RWPE2 (cell line): Measurements from ENCODE around the gene PAEP.
"Not testable (repeated sequence)": the region's sequence is repeated elsewhere in the genome, so short reads cannot be mapped to it uniquely, and the experiment has no call there.

Experiments used
- ATAC-seq: fragments of 200-7000 bp; cut with Tn5 transposase; 3 replicates; pipeline ENCODE4 v1.9.1; 2021; ENCODE audit warnings: low read depth
- DNase-seq: peaks from one replicate; pipeline ENCODE4 v3.0.0-alpha.2; 2020; ENCODE audit warnings: low spot score
- H3K27ac ChIP-seq: fragments of 450-650 bp; 2 replicates; pipeline ENCODE4 v1.5.1; 2017; ENCODE audit warnings: mild to moderate bottlenecking; ENCODE audit not compliant: poor library complexity, severe bottlenecking
- H3K27me3 ChIP-seq: fragments of 250-450 bp; sonication (Bioruptor Pico); 2 replicates; pipeline ENCODE4 v1.5.1; 2021; ENCODE audit warnings: mild to moderate bottlenecking, moderate library complexity; ENCODE audit not compliant: insufficient read depth, poor library complexity, severe bottlenecking
- H3K36me3 ChIP-seq: fragments of 250-450 bp; sonication (Bioruptor Pico); 2 replicates; pipeline ENCODE4 v1.5.1; 2020; ENCODE audit warnings: low read depth, mild to moderate bottlenecking, moderate library complexity
- H3K4me1 ChIP-seq: fragments of 250-450 bp; sonication (Bioruptor Pico); 2 replicates; pipeline ENCODE4 v1.5.1; 2021; ENCODE audit warnings: mild to moderate bottlenecking, moderate library complexity; ENCODE audit not compliant: insufficient read depth, poor library complexity, severe bottlenecking
- H3K4me3 ChIP-seq: fragments of 250-450 bp; sonication (Bioruptor Pico); 2 replicates; pipeline ENCODE4 v1.5.1; 2021; ENCODE audit warnings: mild to moderate bottlenecking, moderate library complexity; ENCODE audit not compliant: severe bottlenecking
- H3K9me3 ChIP-seq: fragments of 250-450 bp; sonication (Bioruptor Pico); 2 replicates; pipeline ENCODE4 v1.5.1; 2021; ENCODE audit warnings: mild to moderate bottlenecking, moderate library complexity; ENCODE audit not compliant: severe bottlenecking
- TF ChIP-seq, protein P1 (sequence below): fragments of 450-650 bp; IDR thresholded peaks from one replicate; pipeline ENCODE4 v1.5.1; 2017; ENCODE audit warnings: mild to moderate bottlenecking, moderate library complexity; ENCODE audit not compliant: poor library complexity, severe bottlenecking

Gene PAEP

DNA sequence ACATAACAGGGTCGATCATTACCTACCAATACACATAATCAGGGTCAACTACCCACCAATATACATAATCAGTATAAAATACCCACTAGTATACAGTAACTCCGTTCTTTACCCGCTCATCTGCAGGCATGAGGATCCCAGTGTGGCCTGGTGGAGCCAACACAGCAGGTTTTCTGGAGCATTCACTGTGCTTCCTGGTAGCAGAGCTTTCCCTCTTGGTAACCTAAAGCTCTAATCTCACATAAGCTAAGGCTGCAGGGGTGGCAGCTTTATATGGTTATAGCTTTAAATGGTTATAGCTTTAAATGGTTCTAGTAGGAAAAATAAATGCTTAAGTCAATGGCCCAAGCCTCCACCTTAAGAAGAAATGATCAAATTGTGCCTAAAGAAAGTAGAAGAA, 28.4 kb upstream of the PAEP start:
- H3K27ac ChIP-seq: no peak overlapping the region
- no peak for ATAC-seq
- TF ChIP-seq, protein P1, sequence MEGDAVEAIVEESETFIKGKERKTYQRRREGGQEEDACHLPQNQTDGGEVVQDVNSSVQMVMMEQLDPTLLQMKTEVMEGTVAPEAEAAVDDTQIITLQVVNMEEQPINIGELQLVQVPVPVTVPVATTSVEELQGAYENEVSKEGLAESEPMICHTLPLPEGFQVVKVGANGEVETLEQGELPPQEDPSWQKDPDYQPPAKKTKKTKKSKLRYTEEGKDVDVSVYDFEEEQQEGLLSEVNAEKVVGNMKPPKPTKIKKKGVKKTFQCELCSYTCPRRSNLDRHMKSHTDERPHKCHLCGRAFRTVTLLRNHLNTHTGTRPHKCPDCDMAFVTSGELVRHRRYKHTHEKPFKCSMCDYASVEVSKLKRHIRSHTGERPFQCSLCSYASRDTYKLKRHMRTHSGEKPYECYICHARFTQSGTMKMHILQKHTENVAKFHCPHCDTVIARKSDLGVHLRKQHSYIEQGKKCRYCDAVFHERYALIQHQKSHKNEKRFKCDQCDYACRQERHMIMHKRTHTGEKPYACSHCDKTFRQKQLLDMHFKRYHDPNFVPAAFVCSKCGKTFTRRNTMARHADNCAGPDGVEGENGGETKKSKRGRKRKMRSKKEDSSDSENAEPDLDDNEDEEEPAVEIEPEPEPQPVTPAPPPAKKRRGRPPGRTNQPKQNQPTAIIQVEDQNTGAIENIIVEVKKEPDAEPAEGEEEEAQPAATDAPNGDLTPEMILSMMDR: no peak
- DNase-seq: no peak
- H3K4me3 ChIP-seq: no peak overlapping the region
- no peaks in the 10 kb centered on the region for H3K4me1 ChIP-seq
- H3K9me3 ChIP-seq: no peaks in the 10 kb centered on the region
- no peaks in the 10 kb centered on the region for H3K36me3 ChIP-seq
- peaks cover 27% of the 10 kb centered on the region for H3K27me3 ChIP-seq

- Histone ChIP-seq H3K9me3 (no peaks in the 10 kb centered on the region), H3K36me3 (no peaks in the 10 kb centered on the region), H3K4me1 (no peaks in the 10 kb centered on the region), H3K4me3 (no peak overlapping the region), H3K27me3 (peaks cover 27% of the 10 kb centered on the region), H3K27ac (no peak overlapping the region)
- TF ChIP-seq, protein P1: no peak
- ATAC-seq (no peak), DNase-seq (no peak)
Measured at GRCh38 chr9:135533674-135534073, 27.9 kb upstream of the PAEP start.

GRCh38 chr9:135534192-135534711, 27.3 kb upstream of the PAEP start:
- not testable (repeated sequence) for H3K27ac ChIP-seq, H3K9me3 ChIP-seq, ATAC-seq, DNase-seq, H3K36me3 ChIP-seq, H3K4me3 ChIP-seq, H3K4me1 ChIP-seq
- peaks cover 27% of the 10 kb centered on the region for H3K27me3 ChIP-seq

DNA sequence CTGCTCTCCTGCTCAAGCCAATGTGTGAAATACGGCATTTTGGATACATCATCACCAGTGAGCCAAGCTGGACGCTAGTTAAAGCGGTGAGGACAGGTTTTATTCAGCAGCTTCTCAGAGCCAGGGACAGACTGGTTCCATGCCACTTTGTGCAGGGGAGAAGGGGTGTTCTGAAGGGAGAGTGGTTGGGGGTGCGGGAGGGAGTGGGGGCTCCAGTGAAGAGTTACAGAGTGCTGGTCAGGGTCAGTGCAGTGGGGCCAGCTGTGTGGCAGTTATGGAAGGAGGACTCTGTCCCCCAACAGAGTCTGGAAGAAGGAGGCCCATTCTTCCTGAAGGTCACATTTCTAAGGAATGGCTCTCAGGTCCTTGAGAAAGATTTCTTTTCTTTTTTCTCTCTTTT, 26.7 kb upstream of the PAEP start:
- not testable (repeated sequence) for H3K36me3 ChIP-seq, H3K4me1 ChIP-seq, H3K9me3 ChIP-seq, H3K4me3 ChIP-seq, H3K27ac ChIP-seq, DNase-seq, ATAC-seq
- peaks cover 27% of the 10 kb centered on the region for H3K27me3 ChIP-seq

DNA sequence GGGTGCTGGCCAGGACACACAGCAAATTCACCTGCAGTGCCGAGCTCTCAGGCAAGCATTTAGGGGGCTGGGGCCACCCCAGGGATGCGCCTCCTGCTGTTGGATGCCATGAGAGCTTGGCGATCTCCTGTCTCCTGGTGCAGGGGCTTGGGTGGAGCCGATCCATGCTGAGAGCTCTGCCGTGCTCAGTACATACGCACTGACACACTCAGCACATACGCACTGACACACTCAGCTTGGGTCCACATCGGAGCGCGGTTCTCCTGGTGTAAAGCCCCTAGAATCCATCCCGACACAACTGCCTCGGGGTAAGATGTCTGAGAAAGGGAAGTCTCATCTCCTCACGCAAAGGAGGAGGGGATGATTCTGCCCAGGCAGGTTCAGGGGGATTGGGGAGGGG, 25.9 kb upstream of the PAEP start:
- H3K4me3 ChIP-seq, H3K36me3 ChIP-seq, H3K27ac ChIP-seq, ATAC-seq, H3K4me1 ChIP-seq, H3K9me3 ChIP-seq: not testable (repeated sequence)
- peaks cover 30% of the 10 kb centered on the region for H3K27me3 ChIP-seq
- DNase-seq: peak; percentile 16

GRCh38 chr9:135536216-135536615, 25.3 kb upstream of the PAEP start:
- Histone ChIP-seq H3K4me3 (no peak overlapping the region), H3K27ac (no peak overlapping the region), H3K36me3 (no peaks in the 10 kb centered on the region), H3K27me3 (peaks cover 27% of the 10 kb centered on the region), H3K9me3 (no peaks in the 10 kb centered on the region), H3K4me1 (no peaks in the 10 kb centered on the region)
- ATAC-seq: no peak
- TF ChIP-seq, protein P1: no peak
- peak; percentile 17 for DNase-seq

DNA sequence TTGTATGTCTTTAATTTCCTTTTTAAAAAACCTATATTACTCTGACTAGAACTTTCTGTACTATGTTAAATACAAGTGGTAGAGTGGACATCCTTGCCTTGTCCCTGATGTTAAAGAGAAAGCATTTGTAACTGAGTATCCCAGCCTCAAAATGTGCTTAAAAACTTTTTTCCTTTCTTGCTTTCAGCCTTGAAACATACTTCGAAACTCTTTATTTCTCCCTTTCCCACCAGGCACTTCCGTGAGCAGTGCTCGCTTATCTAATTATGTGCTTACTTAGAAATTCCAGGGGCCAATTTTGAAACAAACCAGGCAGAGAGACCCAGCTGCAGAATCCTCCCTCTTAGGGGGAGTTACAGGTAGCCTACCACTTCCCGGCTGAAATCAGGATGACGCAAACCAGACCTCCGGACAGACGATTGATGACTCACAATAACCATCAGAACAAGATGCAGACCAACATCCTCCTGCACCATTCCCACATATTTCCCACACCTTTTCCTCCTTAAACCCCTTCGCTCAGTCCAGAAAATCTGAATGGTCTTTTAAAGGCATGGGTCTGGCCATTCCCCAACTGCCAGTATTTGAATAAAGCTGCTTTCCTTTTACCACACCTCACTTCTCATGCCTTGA, 18.2 kb upstream of the PAEP start:
- H3K9me3 ChIP-seq, H3K4me3 ChIP-seq, H3K27me3 ChIP-seq, H3K27ac ChIP-seq, H3K4me1 ChIP-seq, H3K36me3 ChIP-seq: not testable (repeated sequence)
- ATAC-seq (peak; percentile 63; the same call in 2 of the 3 replicates), DNase-seq (peak; percentile 15)
